Liver (tissue), 9 donors: Measurements from ENCODE around the gene TERT. TPM values are rescaled to one million over a fixed set of nuclear protein-coding genes. Genes with fewer than 3 reads are reported as not detected.

ENCODE experiments used
- DNase-seq: peaks from one replicate; pipeline ENCODE4 v3.0.0-alpha.2; 2017; ENCODE audit warnings: low spot score
- H3K27ac ChIP-seq, 2 donors: one replicate each; pipeline ENCODE4 v1.7.0; 2013; ENCODE audit warnings: inconsistent platforms in 2 of 2, low read length in 2 of 2, control low read depth in 1 of 2, low read depth in 1 of 2, mild to moderate bottlenecking in 1 of 2
- H3K27me3 ChIP-seq, 4 donors: one replicate each; pipeline versions ENCODE4 v1.6.1 to v1.7.0; 2013; ENCODE audit warnings: low read length in 3 of 4, inconsistent platforms in 1 of 4, mild to moderate bottlenecking in 1 of 4, moderate library complexity in 1 of 4; ENCODE audit not compliant: control insufficient read depth in 4 of 4, insufficient read depth in 4 of 4
- H3K36me3 ChIP-seq, 4 donors: one replicate each; pipeline versions ENCODE4 v1.6.1 to v1.7.0; 2013; ENCODE audit warnings: low read length in 3 of 4, mild to moderate bottlenecking in 3 of 4, low read depth in 1 of 4, moderate library complexity in 1 of 4; ENCODE audit not compliant: control insufficient read depth in 4 of 4, insufficient read depth in 3 of 4
- H3K4me1 ChIP-seq, 4 donors: one replicate each; pipeline versions ENCODE4 v1.6.1 to v1.7.0; 2013; ENCODE audit warnings: low read length in 3 of 4, mild to moderate bottlenecking in 3 of 4, moderate library complexity in 1 of 4; ENCODE audit not compliant: control insufficient read depth in 4 of 4, insufficient read depth in 4 of 4
- H3K4me3 ChIP-seq, 3 donors: one replicate each; pipeline versions ENCODE4 v1.6.1 to v1.7.0; 2013; ENCODE audit warnings: low read length in 3 of 3, control low read depth in 1 of 3, low read depth in 1 of 3, mild to moderate bottlenecking in 1 of 3
- H3K9ac ChIP-seq, 2 donors: one replicate each; pipeline ENCODE4 v1.7.0; 2013; ENCODE audit warnings: low read length in 2 of 2, mild to moderate bottlenecking in 2 of 2, moderate library complexity in 2 of 2, control low read depth in 1 of 2, low read depth in 1 of 2
- H3K9me3 ChIP-seq, 4 donors: one replicate each; pipeline versions ENCODE4 v1.6.1 to v1.7.0; 2013; ENCODE audit warnings: low read length in 3 of 4; ENCODE audit not compliant: control insufficient read depth in 4 of 4
- ATF3 ChIP-seq: IDR thresholded peaks from 2 replicates; pipeline ENCODE4 v1.6.1; 2016; ENCODE audit warnings: antibody characterized with exemption
- CTCF ChIP-seq: fragments of 150-350 bp; IDR thresholded peaks from 2 replicates; pipeline ENCODE4 v1.5.1; 2017; ENCODE audit warnings: improper control_type of control experiment, low read depth, low read length; ENCODE audit not compliant: missing input control
- EGR1 ChIP-seq, 2 donors: IDR thresholded peaks; 2 replicates each; pipeline ENCODE4 v1.6.1; 2016 to 2018; ENCODE audit warnings: antibody characterized with exemption in 2 of 2, low read depth in 2 of 2
- FOXA1 ChIP-seq: IDR thresholded peaks from 2 replicates; pipeline ENCODE4 v1.6.1; 2016; ENCODE audit warnings: antibody characterized with exemption
- FOXA2 ChIP-seq: IDR thresholded peaks from 2 replicates; pipeline ENCODE4 v1.6.1; 2016; ENCODE audit warnings: antibody characterized with exemption
- GABPA ChIP-seq, 2 donors: IDR thresholded peaks in 1 of 2; conservative IDR thresholded peaks in 1 of 2; 2 replicates each; pipeline ENCODE4 v1.6.1; 2016; ENCODE audit warnings: antibody characterized with exemption in 2 of 2, mild to moderate bottlenecking in 1 of 2, moderate library complexity in 1 of 2
- HNF4A ChIP-seq, 2 donors: conservative IDR thresholded peaks; 2 replicates each; pipeline ENCODE4 v1.6.1; 2016; ENCODE audit warnings: antibody characterized with exemption in 2 of 2, mild to moderate bottlenecking in 2 of 2
- JUND ChIP-seq, 2 donors: IDR thresholded peaks; 2 replicates each; pipeline ENCODE4 v1.6.1; 2016; ENCODE audit warnings: antibody characterized with exemption in 2 of 2
- MAX ChIP-seq: IDR thresholded peaks from 2 replicates; pipeline ENCODE4 v1.6.1; 2016; ENCODE audit warnings: antibody characterized with exemption
- NR2F2 ChIP-seq: IDR thresholded peaks from 2 replicates; pipeline ENCODE4 v1.6.1; 2016; ENCODE audit warnings: antibody characterized with exemption
- RAD21 ChIP-seq, 2 donors: IDR thresholded peaks; 2 replicates each; pipeline ENCODE4 v1.6.1; 2016; ENCODE audit warnings: antibody characterized with exemption in 2 of 2, mild to moderate bottlenecking in 2 of 2
- REST ChIP-seq: IDR thresholded peaks from 2 replicates; pipeline ENCODE4 v1.6.1; 2016; ENCODE audit warnings: antibody characterized with exemption, mild to moderate bottlenecking
- RXRA ChIP-seq, 2 donors: IDR thresholded peaks; 2 replicates each; pipeline ENCODE4 v1.6.1; 2017 to 2018; ENCODE audit warnings: antibody characterized with exemption in 2 of 2, mild to moderate bottlenecking in 1 of 2
- ZBTB33 ChIP-seq: IDR thresholded peaks from 2 replicates; pipeline ENCODE4 v1.6.1; 2016; ENCODE audit warnings: antibody characterized with exemption
- WGBS: extraction: QIAGEN DNeasy Blood & Tissue Kit; methylation state at CpG from one replicate; pipeline ENCODE4 v1.1.7; 2013; 5-methylcytosine and 5-hydroxymethylcytosine counted together
- polyA plus RNA-seq, 2 donors: library from polyadenylated mRNA; stranded (reverse) in 1 of 2; unstranded in 1 of 2; fragments of 200-250 nt in 1 of 2; fragments of >200 nt in 1 of 2; fragmentation: Nextera tagmentation in 1 of 2; extraction: Ambion mirVana in 1 of 2; gene quantifications; one replicate each; pipeline versions ENCODE4 v1.2.1 to v1.2.3, GENCODE V29; 2013 to 2015
- total RNA-seq, 2 donors: library from RNA; depleted of rRNA; stranded (reverse); fragments of >200 nt; gene quantifications; one replicate each; pipeline ENCODE4 v1.2.3, GENCODE V29; 2014
- donor health status: healthy.
- donor health status: healthy.
- donor health status: healthy.
- donor health status: healthy.
- donor health status: healthy.

TERT gene
- total and polyA plus RNA-seq, 4 donors: 0.14 TPM; not detected in 3

- Histone ChIP-seq H3K4me1 (no peaks in the 10 kb centered on the region), H3K4me3 (no peak overlapping the region), H3K27ac (no peak overlapping the region), H3K36me3 (no peaks in the 10 kb centered on the region), H3K27me3 (no peaks in the 10 kb centered on the region), H3K9ac (no peak overlapping the region), H3K9me3 (peaks cover 0 to 2% (median 0%) of the 10 kb centered on the region in 4 donors)
- DNase-seq: no peak
- 77% methylated on average over 24 of the region's 24 CpGs for WGBS
- TF ChIP-seq NR2F2 (no peak), ZBTB33 (no peak), ATF3 (no peak), EGR1 (IDR thresholded peaks at IDR 0.05; ENCODE audit: low read depth in 2 of 2) (no peak), RAD21 (IDR thresholded peaks at IDR 0.05) (no peak), CTCF (no peak), RXRA (IDR thresholded peaks at IDR 0.05) (no peak), FOXA1 (no peak), REST (no peak), MAX (no peak), GABPA (IDR thresholded peaks at IDR 0.05 in 1 of 2, conservative IDR thresholded peaks at IDR 0.05 in 1 of 2) (no peak), HNF4A (conservative IDR thresholded peaks at IDR 0.05) (no peak), JUND (IDR thresholded peaks at IDR 0.05) (no peak), FOXA2 (no peak)
These were observed 77.2 kb downstream of the TERT start for GRCh38 chr5:1217596-1218206.

GRCh38 chr5:1216918-1217295, 78.0 kb downstream of the TERT start:
- WGBS: 89% methylated on average over 18 of the region's 18 CpGs
- H3K9ac ChIP-seq: no peak overlapping the region
- no peak for DNase-seq
- no peak overlapping the region for H3K27ac ChIP-seq
- no peak for TF ChIP-seq FOXA2
- TF ChIP-seq GABPA (IDR thresholded peaks at IDR 0.05 in 1 of 2, conservative IDR thresholded peaks at IDR 0.05 in 1 of 2): no peak
- TF ChIP-seq FOXA1: no peak
- no peak for TF ChIP-seq REST
- TF ChIP-seq CTCF: no peak
- no peak for TF ChIP-seq RAD21 (IDR thresholded peaks at IDR 0.05)
- H3K27me3 ChIP-seq: no peaks in the 10 kb centered on the region
- no peaks in the 10 kb centered on the region for H3K4me1 ChIP-seq
- no peaks in the 10 kb centered on the region for H3K36me3 ChIP-seq
- H3K4me3 ChIP-seq: no peak overlapping the region
- peaks cover 0 to 2% (median 0%) of the 10 kb centered on the region in 4 donors for H3K9me3 ChIP-seq
